Epidermal melanocyte (primary cell): Measurements from ENCODE around the gene COLEC11.
"Not testable (repeated sequence)": the region's sequence is repeated elsewhere in the genome, so short reads cannot be mapped to it uniquely, and the experiment has no call there.

Source experiments
- DNase-seq: peaks from one replicate; pipeline ENCODE4 v3.0.0; 2011; ENCODE audit warnings: low spot score; ENCODE audit not compliant: insufficient read length

The COLEC11 gene

DNA sequence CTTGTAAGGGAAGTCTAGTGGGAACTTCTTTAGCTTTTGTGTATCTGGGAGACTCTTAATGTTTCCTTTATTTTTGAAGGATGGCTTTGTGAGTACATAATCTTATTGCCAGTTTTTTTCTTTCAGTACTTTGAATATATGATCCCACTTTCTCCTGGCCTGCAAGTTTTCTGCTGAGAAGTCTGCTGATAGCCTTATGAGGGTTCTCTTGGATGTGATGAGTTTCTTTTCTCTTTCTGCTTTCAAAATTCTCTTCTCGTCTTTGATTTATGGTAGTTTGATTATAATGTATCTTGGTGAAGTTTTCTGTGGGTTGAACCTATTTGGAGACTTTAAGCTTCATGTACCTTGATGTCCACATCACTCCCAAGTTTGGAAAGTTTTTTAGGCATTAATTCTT is 28.1 kb downstream of the COLEC11 start:
- no peak for DNase-seq

DNA sequence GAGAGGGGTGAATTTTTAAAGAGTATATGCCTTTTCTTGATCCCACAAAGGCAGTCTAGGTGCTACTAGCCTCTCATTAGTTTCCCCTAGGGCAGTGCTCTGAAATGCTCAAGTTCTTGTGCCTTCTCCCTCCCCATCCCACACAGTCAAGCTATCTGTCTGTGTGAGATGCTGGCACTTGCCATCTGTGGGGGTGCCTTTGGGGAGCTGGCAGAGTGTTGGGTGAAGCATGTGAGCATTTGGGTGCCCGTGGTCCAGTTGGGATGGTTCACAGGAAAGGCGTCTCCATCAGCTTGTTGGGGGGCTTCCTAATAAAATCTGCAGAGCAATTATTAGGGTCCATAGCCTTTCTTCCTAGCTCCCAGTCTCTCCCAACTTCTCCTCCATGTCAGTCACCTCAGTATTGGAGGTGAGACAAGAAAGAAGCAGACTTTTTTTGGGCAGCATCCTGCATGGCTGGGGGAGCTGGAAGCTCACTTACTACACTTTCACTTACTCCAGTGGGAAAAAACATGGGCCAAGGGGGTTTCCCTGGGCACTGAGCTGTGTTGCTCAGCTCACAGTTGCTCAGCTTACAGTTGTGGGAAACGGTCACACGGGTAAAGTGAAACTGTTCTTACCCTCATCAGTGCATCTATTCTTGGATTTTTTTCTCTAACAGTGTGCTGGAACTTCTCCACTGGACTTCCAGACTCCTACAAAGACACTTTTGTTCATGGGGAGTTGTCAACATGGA is 29.3 kb downstream of the COLEC11 start:
- DNase-seq, result no peak

DNA sequence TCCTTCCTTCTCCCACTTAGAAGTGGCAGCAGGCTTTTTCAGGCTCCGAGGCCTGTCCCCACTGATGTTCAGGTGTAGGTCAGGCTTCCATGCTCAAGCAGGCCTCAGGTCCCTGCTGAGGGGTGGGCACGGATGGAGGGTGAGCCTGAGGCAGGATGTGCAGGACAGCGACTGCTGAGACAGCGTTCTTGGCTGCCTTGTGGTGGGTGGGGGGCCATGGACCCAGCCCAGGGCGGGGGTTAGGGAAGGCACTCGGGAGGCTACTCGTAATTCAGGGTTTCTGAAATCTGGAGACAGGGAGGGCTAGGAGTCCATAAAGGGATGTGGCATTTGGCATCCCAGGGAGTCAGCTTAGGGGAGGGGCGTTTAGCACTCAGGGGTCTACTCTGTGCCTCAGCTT is 30.3 kb downstream of the COLEC11 start:
- DNase-seq, result no peak

DNA sequence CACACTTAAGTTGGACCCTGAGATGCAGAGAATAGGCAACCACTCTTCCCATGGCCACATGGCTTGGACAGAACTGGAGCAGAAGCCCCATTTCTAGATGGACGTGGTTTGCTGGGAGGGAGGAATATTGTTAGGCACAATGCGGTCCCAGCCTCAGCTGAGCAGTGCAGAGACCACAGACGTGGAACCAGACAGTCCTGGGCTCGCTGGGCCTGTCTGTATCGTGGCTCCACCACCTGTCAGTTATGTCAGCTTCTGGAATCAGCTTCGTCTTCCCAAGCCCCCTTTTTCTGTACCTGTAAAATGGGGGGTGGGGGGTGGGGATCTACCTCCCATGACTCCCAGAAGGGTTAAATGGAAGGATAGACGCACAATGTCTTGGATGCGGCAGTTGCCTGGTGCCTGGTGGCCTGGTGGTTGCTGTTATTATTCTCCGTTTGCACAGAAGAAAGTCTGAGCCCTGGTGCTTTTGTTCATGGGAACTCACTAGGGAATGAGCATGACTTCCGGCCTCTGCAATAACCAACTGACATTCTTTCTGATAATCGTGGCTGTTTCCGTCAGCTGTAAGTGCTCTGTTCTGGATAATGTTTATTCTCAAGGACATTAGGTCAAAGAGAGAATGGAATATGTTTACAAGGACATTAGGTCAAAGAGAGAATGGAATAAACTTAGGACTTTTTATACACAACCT is 31.4 kb downstream of the COLEC11 start:
- DNase-seq, result no peak

DNA sequence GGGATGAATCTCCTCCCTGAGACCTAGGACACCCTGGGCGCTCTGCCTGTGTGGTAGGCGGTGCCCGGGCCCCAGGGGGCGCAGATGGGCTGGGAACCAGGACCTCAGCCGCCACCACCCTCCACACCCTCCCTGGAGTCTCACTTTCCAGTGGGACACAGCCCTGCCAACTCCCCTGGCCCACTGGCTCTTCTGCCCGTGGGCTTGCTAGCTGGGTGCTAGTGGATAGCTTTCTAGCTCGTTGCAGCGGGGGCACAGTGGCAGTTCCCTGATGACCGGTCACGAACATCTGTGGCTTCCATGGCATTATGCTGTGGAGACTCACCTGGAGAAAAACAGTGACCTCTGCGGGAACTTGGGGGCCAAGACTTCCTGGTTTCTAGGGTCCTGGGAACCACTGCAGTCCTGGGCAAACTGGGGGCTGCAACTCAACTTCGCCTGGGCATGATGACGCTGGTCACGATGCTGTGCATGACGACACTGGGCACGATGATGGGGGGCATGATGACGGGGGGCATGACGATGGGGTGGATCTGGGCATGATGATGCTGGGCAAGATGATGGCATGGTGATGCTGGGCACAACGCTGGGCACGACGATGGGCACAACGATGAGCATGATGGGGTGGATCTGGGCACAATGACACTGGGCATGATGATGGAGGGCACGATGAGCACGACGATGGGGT is 32.0 kb downstream of the COLEC11 start:
- DNase-seq, result no peak

DNA sequence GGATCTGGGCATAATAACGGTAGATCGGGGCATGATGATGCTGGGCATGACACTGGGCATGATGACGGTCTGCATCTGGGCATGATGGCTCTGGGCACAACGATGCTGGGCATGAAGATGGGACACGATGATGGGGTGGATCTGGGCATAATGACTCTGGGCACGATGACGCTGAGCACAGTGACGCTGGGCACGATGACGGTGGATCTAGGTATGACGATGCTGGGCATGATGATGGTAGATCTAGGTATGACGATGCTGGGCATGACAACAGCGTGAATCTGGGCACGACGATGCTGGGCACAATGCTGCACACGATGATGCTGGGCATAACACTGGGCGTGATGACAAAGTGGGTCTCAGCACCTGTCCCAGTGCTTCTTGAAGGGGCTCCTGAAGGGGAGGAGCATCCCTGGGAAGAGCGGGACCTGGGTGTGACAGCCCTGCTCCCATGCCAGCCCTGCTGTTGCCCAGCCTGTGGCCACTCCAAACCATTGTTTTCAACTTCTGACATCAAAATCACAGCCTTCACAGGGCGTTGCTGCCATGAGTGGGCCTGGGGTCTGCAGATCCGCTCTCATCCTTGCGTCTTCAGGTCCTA is 32.7 kb downstream of the COLEC11 start:
- DNase-seq, result no peak

DNA sequence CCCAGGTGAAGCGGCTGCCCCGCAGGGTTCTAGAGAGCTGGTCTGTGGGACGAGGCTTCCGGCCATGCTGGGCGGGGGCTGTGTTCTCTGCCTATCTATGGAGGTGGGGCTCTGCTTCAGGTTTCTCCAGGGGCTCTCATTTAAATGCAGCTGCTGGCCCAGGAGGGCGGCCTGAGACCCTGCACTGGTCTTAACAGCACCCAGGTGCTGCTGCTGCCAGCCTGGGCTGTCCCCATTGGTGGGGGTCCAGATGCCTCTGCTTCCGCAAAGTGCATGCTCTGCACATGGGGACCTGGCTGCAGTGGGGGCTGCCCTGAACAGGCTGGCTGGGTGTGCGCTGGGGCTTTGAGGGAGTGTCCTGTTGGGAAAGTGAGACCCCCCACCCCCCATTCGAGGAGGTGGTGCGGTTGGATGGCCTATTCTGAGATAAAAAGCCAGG is 33.3 kb downstream of the COLEC11 start:
- DNase-seq, result no peak

DNA sequence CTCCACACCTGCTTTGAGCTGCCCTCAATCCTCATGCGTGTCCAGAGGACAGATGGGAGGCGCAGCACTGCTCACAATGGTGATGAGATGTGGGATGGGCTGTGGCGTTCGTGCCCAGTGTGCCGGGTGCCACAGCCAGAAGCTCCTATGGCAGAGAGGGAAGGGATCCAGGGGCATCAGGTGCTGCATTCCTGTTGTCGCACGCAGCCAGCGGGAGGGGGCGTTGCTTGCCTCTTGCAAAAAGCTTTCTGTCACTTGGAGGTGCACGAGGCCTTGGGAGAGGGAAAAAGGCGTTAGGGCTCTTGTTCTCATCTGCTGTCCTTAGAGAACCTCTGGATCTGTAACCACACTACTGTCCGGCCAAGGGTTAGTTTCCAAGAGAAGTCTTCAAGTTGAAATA is 33.9 kb downstream of the COLEC11 start:
- DNase-seq, result no peak

DNA sequence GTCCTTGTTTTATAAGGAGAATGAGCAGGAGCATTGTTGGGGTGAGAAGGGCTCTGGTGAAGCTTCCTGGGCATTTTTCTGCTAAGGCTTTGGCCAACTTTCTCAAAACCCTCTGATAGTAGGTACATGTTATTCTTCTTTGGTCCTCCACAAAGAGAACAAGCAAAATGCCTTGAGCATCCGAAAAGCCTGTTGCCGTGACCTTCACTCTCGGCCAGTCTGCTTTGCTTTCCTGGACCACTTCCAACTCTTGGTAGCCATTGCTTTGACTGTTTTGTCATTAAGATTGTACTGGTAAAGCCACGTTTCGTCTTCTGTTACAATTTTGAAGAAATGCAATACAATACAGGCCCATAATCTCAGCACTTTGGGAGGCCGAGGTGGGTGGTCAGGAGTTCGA is 35.7 kb downstream of the COLEC11 start:
- DNase-seq, result no peak

DNA sequence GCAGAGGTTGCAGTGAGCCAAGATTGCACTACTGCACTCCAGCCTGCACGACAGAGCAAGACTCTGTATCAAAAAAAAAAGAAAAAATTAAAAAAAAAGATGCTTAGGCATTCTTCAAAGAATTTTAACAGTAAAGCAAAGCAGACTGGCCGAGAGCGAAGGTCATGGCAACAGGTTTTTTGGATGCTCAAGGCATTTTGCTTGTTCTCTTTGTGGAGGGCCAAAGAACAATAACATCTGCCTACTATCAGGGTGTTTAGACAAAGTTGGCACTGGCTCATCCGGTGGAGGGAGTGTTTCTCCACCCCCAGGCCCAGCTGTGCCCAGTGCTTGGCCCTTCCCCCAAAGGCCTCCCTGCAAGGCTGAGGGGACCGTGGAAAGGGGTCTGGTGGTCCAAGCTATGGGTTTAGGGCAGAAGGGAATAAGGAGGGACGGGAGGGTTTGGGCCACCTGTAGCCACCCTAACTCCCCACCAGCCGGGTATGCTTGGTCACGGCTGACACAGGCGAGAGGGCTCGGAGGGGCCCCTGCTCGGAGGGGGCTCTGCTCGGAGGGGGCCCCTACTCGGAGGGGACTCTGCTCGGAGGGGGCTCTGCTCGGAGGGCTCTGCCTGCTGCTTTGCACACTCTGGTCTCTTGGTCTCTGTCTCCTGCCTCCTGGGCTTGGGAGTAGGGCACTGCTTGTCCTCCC is 36.4 kb downstream of the COLEC11 start:
- DNase-seq, result no peak

DNA sequence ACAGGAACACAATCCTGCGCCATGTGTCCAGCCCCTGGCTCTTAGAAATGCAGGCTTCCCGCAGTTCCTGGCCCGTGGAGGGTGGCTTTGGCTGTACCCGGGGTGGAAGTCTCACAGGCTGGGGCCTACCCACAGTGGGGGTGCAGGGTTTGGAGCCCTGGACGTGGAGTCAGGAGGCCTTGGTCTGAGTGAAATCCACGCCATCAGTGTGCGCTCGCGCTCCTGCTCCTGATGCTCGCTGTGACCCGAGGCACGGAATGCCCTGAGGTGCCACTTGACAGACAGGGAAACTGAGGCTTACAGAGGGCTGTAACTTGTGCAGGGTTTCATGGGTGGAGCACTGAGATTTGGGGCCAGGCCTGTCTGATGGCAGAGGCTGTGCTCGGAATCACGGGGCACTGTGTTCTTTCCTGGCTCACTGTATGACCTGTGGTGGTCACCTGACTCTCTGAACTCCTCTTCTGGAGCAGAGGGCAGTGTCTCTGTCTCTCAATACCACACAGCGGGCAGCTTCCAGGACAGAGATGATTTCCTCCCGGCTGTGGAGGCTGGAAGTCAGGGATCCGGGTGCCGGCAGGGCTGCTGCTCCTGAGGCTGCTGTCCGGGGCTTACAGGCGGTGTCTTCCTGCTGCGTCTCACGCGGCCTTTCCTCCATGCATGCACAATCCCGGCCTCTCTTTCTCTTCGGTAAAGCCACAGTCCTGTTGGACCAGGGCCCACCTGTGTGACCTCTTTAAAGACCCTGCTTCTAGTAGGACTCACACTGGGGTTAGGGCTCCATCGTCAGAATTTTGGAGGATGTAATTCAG is 37.1 kb downstream of the COLEC11 start:
- DNase-seq, result no peak

DNA sequence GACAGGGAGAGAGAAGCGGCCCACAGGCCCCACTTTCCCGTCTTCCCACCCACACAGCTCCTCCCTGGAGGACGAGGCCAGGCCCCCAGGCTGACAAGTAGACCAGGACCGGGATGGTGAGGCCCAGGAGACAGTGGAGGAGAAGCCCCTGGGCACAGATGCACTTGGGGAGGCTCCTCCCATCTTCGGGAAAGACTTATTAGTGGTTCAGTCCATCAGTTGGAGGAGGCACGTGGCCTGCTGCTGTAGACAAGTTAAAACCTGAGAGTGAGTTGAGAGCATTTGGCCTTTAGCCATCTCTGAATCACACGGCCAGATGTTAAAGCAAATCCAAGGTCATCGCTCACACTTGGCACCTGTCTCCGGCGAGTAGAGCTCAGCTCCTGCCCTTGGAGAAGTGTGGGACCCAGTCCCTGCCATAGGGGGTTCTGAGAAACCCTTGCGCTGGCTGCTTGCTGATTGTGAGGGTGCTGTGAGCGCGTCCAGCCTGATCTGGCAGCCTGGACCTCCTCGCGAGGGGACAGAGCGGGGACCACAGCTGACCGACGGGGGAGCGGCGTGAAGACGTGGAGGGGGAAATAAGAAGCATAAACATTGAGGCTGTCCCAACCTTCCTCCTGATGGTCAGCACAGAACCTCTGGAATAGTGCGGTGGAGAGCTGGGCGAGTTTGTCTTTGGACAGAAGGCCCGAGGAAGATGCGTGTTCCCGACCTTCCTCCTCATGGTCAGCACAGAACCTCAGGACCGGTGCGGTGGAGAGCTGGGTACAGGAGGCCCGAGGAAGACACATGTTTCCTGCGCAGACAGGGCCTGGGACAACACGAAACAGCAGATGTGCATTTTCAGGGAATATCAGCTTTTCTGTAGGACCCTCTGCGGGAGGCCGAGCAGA is 38.4 kb downstream of the COLEC11 start:
- no peak for DNase-seq

DNA sequence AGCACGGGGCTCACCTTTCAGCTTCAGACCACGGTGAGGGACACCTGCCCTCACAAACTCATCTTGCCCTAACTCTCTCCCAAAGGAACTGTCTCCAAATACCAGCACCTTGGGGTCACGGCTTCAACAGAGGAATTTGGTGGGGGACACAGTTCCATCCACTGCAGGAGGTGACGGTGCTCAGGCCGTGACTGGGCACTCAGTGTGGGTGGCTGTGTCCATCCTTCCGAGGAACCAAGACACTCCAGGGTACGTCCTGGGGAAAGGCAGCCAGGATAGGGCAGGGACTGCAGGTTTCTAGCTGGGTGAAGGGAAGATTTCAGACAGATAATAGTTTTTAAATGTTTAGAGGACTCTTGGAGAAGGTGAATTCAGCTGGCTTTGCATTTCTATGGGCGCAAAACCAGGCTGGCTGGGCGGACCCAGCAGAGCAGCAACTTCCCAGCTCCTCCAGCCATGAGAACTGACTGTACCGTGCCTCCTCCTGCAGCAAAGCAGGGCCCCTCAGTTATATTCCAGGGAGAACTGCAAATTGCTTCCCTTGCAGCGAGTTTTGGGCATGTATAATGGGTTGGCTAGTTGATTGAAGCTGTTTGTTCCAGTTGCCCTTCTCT is 39.2 kb downstream of the COLEC11 start:
- DNase-seq, result no peak

DNA sequence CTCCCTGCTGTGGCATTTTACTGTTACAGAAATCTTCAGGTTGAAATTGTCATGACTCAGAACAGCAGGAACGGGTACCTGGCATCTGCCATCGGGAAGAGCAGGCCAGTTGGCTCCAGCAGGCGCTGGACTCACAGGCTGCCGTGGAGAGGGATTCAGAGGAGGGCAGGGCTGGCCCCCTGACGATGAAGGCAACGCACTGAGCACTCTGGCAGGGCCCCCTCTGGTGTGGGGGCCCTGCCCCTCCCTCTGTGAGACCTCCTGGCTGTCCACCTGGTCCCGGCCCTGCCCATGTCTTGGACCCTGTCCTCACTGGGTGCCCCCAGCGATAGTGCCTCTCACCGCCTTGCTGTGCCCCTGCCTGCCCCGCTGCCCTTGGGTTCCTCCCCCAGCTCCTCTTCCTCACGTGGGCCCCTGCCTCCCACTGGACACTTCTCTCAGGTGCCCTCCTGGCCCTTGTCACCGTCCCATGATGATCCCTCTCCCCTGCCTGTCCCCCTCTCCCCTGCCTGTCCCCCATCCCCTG is 39.7 kb downstream of the COLEC11 start:
- DNase-seq, result no peak

DNA sequence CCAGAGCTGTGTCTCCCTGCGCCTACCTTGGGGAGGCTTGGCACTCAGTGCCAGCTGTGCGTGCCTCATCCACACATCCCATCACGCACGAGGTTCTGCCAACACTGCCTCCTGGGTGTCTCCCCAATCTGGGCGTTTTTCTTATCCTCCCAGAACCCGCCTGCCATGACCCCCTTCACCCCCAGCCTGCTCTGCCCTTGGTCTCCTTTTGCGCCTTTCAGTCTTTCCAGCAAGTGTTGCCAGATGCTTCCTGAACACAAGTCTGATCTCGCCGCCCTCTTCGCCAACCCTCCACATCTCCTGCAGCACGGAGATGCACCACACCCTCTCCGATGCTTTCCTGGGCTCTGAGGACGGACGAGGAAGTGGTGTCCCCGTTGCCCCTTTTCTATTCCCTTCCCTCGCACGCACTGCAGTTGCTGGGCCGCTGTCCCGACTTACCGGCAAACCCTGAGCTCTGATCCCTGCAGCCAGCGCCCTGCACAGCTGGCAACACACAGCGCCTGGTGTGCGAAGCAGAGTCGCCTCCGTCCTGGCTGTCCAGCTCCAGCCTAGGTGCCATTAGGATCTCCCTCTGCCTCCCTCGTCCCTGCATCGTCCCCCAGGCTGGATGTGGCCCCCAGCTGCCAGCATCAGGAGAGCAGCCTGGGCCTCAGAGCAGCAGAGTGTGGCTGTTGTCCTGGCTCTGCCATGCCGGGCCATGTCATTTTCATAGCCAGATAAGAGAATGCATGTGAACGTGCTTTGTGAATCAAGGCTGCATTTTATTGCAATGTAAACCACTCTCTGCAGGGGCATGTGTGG is 40.5 kb downstream of the COLEC11 start:
- no peak for DNase-seq

DNA sequence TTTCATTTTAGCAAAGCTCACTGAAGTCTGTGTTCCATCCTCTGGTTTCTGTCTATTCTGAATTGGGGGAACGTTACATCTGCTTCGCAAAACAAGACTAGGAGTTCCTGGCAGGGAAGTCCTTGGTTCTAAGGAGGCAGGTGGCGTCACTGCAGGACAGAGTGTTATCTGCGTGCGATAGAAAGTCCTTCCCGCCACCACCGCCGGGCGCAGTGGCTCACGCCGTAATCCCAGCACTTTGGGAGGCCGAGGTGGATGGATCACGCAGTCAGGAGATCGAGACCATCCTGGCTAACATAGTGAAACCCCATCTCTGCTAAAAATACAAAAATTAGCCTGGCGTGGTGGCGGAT is 41.0 kb downstream of the COLEC11 start:
- DNase-seq, result not testable (repeated sequence)

DNA sequence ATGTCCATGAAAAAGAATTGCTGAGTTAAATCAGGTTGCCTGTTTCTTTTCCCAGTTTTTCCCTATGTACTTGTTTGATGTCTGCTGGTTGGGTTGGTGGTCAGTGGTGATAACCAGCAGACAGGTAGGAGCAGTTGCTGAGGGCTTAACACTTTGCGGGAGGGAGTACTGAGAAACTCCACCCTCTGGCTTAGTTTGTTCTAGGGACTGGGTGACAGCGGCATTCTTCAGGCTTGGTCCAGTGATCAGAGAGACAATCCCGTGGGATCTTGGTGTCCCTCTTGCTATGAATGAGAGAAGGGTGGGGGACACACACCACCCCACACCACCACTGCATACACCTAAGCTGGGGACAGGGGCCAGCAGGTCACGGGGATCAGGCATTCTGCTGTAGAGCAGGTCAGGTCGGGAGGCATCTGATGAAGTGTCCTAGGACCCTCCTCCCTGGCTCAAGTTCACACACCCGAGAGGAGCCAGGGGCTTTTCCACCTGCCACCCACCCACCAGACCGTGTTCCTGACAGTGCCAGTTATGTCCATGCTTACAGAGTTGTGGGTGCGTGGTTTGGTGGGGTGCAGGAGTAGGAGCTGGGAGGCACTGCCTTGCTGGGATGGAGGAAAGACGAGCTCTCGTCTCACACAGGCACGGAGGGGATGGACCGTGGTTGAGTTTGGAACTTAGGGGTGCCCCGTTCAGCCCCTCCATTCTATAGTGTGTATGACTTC is 41.8 kb downstream of the COLEC11 start:
- no peak for DNase-seq

DNA sequence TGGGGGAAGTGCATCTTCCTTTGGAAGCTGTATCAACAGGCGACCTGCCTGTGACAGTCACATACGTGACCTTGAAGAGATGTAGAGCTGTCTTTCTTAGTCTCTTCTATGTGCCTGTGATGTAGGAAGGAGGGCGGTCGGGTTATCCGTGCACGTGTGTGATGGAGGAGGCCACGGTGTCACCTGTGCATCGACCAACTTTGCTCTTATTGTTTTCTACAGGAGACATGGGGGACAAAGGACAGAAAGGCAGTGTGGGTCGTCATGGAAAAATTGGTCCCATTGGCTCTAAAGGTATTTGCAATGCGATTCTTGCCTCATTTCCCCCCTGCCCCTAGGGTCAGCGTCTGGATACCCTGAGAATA is 42.4 kb downstream of the COLEC11 start:
- DNase-seq, result no peak
